Calu3 (cell line): Measurements from ENCODE around the gene ERC2. TPM values are rescaled to one million over a fixed set of nuclear protein-coding genes. Genes with fewer than 3 reads are reported as not detected.

Experiments used
- BruUV-seq: library from RNA; stranded (reverse); fragments of 400-500 nt; replicated peaks from 2 replicates; lab custom pipeline; 2021; lab: Mats Ljungman, UMichigan
- CTCF ChIA-PET: fragments of 300-600 bp; sonication (Branson Sonifier 250); formaldehyde crosslinking; loops from one replicate; lab custom pipeline; 2022; ENCODE audit warnings: antibody characterized with exemption; lab: Charles Lee
- DNase-seq: peaks from one replicate; pipeline ENCODE4 v3.0.0; 2022
- H3K27ac Mint-ChIP-seq: one replicate; pipeline ENCODE4 v1.8.0; 2022; ENCODE audit warnings: mixed read lengths; ENCODE audit not compliant: unreplicated experiment
- H3K27me3 Mint-ChIP-seq: one replicate; pipeline ENCODE4 v1.8.0; 2022; ENCODE audit warnings: mixed read lengths; ENCODE audit not compliant: unreplicated experiment
- H3K36me3 Mint-ChIP-seq: one replicate; pipeline ENCODE4 v1.8.0; 2022; ENCODE audit warnings: mild to moderate bottlenecking, moderate library complexity, mixed read lengths; ENCODE audit not compliant: insufficient read depth, unreplicated experiment
- H3K4me1 Mint-ChIP-seq: one replicate; pipeline ENCODE4 v1.8.0; 2022; ENCODE audit warnings: mild to moderate bottlenecking, low read depth, mixed read lengths; ENCODE audit not compliant: unreplicated experiment
- H3K4me3 Mint-ChIP-seq: one replicate; pipeline ENCODE4 v1.8.0; 2022; ENCODE audit warnings: mild to moderate bottlenecking, low read depth, moderate library complexity, mixed read lengths; ENCODE audit not compliant: unreplicated experiment
- H3K9me3 Mint-ChIP-seq: one replicate; pipeline ENCODE4 v1.8.0; 2022; ENCODE audit warnings: low read depth, mixed read lengths; ENCODE audit not compliant: unreplicated experiment
- CTCF ChIP-seq: fragments of 200-600 bp; IDR thresholded peaks from one replicate; pipeline ENCODE4 v1.8.0; 2022; ENCODE audit warnings: antibody characterized with exemption; ENCODE audit not compliant: unreplicated experiment
- intact Hi-C: fragments of 100-400 bp; cut with micrococcal nuclease; formaldehyde crosslinking; loops from one replicate; pipeline ENCODE4 v1.10.0; 2022; ENCODE audit not compliant: unreplicated experiment
- total RNA-seq: library from RNA; stranded (reverse); gene quantifications from 2 replicates; pipeline ENCODE4 v1.2.3, GENCODE V29; 2022

Gene ERC2
- total RNA-seq, 1 experiment from 2014 or later = 0.73 TPM

GRCh38 chr3:55873523-55874254 lies 594.6 kb downstream of the ERC2 start:
- no peak for TF ChIP-seq CTCF
- no peak for DNase-seq
- H3K4me1 Mint-ChIP-seq = no peaks in the 10 kb centered on the region
- intact Hi-C loops = no loop called here
- no peaks in the 10 kb centered on the region for H3K27me3 Mint-ChIP-seq
- no peak overlapping the region for H3K27ac Mint-ChIP-seq
- H3K36me3 Mint-ChIP-seq = no peaks in the 10 kb centered on the region
- no TSS peak for BruUV-seq
- H3K9me3 Mint-ChIP-seq = peaks cover 6% of the 10 kb centered on the region
- H3K4me3 Mint-ChIP-seq = no peak overlapping the region
- CTCF ChIA-PET = no interaction called here

GRCh38 chr3:55870594-55870993 lies 597.7 kb downstream of the ERC2 start:
- no peaks in the 10 kb centered on the region for H3K27me3 Mint-ChIP-seq
- intact Hi-C loops = no loop called here
- H3K4me3 Mint-ChIP-seq = no peak overlapping the region
- no peak for TF ChIP-seq CTCF
- CTCF ChIA-PET = no interaction called here
- H3K36me3 Mint-ChIP-seq = no peaks in the 10 kb centered on the region
- no peak overlapping the region for H3K27ac Mint-ChIP-seq
- no TSS peak for BruUV-seq
- H3K4me1 Mint-ChIP-seq = no peaks in the 10 kb centered on the region
- no peak for DNase-seq
- peaks cover 5% of the 10 kb centered on the region for H3K9me3 Mint-ChIP-seq

GRCh38 chr3:55868347-55868746 lies 599.9 kb downstream of the ERC2 start:
- Mint-ChIP-seq H3K9me3 (peaks cover 7% of the 10 kb centered on the region), H3K4me1 (no peaks in the 10 kb centered on the region), H3K27me3 (no peaks in the 10 kb centered on the region), H3K4me3 (no peak overlapping the region), H3K27ac (no peak overlapping the region), H3K36me3 (no peaks in the 10 kb centered on the region)
- no peak for DNase-seq
- BruUV-seq = no TSS peak
- TF ChIP-seq CTCF = no peak
- intact Hi-C loops = no loop called here
- CTCF ChIA-PET = no interaction called here

- peaks cover 8% of the 10 kb centered on the region for H3K9me3 Mint-ChIP-seq
Measured at GRCh38 chr3:55863028-55863427, 605.2 kb downstream of the ERC2 start.

More at GRCh38 chr3:55863028-55863427, 605.2 kb downstream of the ERC2 start:
- Mint-ChIP-seq H3K4me3 (no peak overlapping the region), H3K27ac (no peak overlapping the region), H3K4me1 (no peaks in the 10 kb centered on the region), H3K27me3 (no peaks in the 10 kb centered on the region), H3K36me3 (no peaks in the 10 kb centered on the region)
- BruUV-seq = no TSS peak
- TF ChIP-seq CTCF = no peak
- DNase-seq = no peak
- CTCF ChIA-PET = no interaction called here
- intact Hi-C loops = no loop called here
